T follicular helper cell (primary cell): ENCODE measurements around the gene CFAP74.

Experiments
- DNase-seq: peaks from one replicate; pipeline ENCODE4 v3.0.0-alpha.2; 2020; ENCODE audit warnings: low read depth

CFAP74 gene

GRCh38 chr1:1872329-1872994 is 131.1 kb downstream of the CFAP74 start:
- DNase-seq, result no peak
